ENCODE data around the gene CDH22.

- TF ChIP-seq CTCF (IDR thresholded peaks at IDR 0.05) (no peak), EZH2 (IDR thresholded peaks at IDR 0.05; ENCODE audit: borderline replicate concordance, insufficient read depth, low read depth, low read length, poor library complexity, severe bottlenecking) (no peak)
Measured at GRCh38 chr20:46194409-46194808, 113.9 kb downstream of the CDH22 start.
